ENCODE results near the gene CPED1.
"Not testable (repeated sequence)": the region's sequence is repeated elsewhere in the genome, so short reads cannot be mapped to it uniquely, and the experiment has no call there.

The CPED1 gene

GRCh38 chr7:121196286-121196685 lies 207.8 kb downstream of the CPED1 start:
- no peak for DNase-seq

GRCh38 chr7:121197455-121197854 lies 208.9 kb downstream of the CPED1 start:
- DNase-seq, result no peak

- DNase-seq, result no peak
Observed at GRCh38 chr7:121198502-121198901, 210.0 kb downstream of the CPED1 start.

- no peak for DNase-seq
Observed at GRCh38 chr7:121202125-121202524, 213.6 kb downstream of the CPED1 start.

- DNase-seq, result no peak
Observed at GRCh38 chr7:121202834-121203233, 214.3 kb downstream of the CPED1 start.

GRCh38 chr7:121204537-121204936 lies 216.0 kb downstream of the CPED1 start:
- no peak for DNase-seq

GRCh38 chr7:121205777-121206176 lies 217.3 kb downstream of the CPED1 start:
- DNase-seq, result no peak

- DNase-seq, result no peak
Observed at GRCh38 chr7:121211253-121211652, 222.7 kb downstream of the CPED1 start.

- DNase-seq, result no peak
Observed at GRCh38 chr7:121212036-121212435, 223.5 kb downstream of the CPED1 start.

- DNase-seq, result no peak
Observed at GRCh38 chr7:121214657-121215056, 226.1 kb downstream of the CPED1 start.

GRCh38 chr7:121219026-121219425 lies 230.5 kb downstream of the CPED1 start:
- DNase-seq, result no peak

- not testable (repeated sequence) for DNase-seq
Observed at GRCh38 chr7:121221108-121221507, 232.6 kb downstream of the CPED1 start.

- no peak for DNase-seq
Observed at GRCh38 chr7:121228779-121229178, 240.3 kb downstream of the CPED1 start.

GRCh38 chr7:121235201-121235600 lies 246.7 kb downstream of the CPED1 start:
- no peak for DNase-seq

GRCh38 chr7:121237601-121238000 lies 249.1 kb downstream of the CPED1 start:
- DNase-seq, result no peak

- DNase-seq, result no peak
Observed at GRCh38 chr7:121244120-121244870, 255.8 kb downstream of the CPED1 start.

GRCh38 chr7:121251367-121251766 lies 262.9 kb downstream of the CPED1 start:
- not testable (repeated sequence) for DNase-seq

GRCh38 chr7:121252523-121253235 lies 264.2 kb downstream of the CPED1 start:
- DNase-seq, result not testable (repeated sequence)

- no peak for DNase-seq
Observed at GRCh38 chr7:121259826-121260225, 271.3 kb downstream of the CPED1 start.

- no peak for DNase-seq
Observed at GRCh38 chr7:121261207-121261884, 272.8 kb downstream of the CPED1 start.

- DNase-seq, result no peak
Observed at GRCh38 chr7:121262221-121262620, 273.7 kb downstream of the CPED1 start.

- DNase-seq, result no peak
Observed at GRCh38 chr7:121262969-121263368, 274.5 kb downstream of the CPED1 start.

- DNase-seq, result no peak
Observed at GRCh38 chr7:121266307-121266894, 277.9 kb downstream of the CPED1 start.
